Measurements from ENCODE around the gene SOCS7.

Gene SOCS7

GRCh38 chr17:38355251-38355650, 3.6 kb downstream of the SOCS7 start:
- no peaks in the 10 kb centered on the region for H3K36me3 ChIP-seq (ENCODE audit: control insufficient read depth, low read length)
- H3K9me3 ChIP-seq (ENCODE audit: control insufficient read depth, insufficient read depth, low read length): no peaks in the 10 kb centered on the region
- H3F3A ChIP-seq (ENCODE audit: control insufficient read depth, insufficient read depth): no peaks in the 10 kb centered on the region
- peaks cover 67% of the 10 kb centered on the region for H3K79me2 ChIP-seq (ENCODE audit: control insufficient read depth, low read length)
- TF ChIP-seq, protein P1, sequence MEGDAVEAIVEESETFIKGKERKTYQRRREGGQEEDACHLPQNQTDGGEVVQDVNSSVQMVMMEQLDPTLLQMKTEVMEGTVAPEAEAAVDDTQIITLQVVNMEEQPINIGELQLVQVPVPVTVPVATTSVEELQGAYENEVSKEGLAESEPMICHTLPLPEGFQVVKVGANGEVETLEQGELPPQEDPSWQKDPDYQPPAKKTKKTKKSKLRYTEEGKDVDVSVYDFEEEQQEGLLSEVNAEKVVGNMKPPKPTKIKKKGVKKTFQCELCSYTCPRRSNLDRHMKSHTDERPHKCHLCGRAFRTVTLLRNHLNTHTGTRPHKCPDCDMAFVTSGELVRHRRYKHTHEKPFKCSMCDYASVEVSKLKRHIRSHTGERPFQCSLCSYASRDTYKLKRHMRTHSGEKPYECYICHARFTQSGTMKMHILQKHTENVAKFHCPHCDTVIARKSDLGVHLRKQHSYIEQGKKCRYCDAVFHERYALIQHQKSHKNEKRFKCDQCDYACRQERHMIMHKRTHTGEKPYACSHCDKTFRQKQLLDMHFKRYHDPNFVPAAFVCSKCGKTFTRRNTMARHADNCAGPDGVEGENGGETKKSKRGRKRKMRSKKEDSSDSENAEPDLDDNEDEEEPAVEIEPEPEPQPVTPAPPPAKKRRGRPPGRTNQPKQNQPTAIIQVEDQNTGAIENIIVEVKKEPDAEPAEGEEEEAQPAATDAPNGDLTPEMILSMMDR (IDR thresholded peaks at IDR 0.05; ENCODE audit: low read depth, low read length, poor library complexity, severe bottlenecking): no peak
- no peak for TF ChIP-seq EZH2phosphoT487 (IDR thresholded peaks at IDR 0.05; ENCODE audit: borderline replicate concordance, low read length)
- no peak overlapping the region; the same call in 1 of the 2 replicates for H3K4me3 ChIP-seq (ENCODE audit: low read length)
- H4K20me1 ChIP-seq (ENCODE audit: control insufficient read depth, insufficient read depth, low read depth, low read length): peaks cover 5% of the 10 kb centered on the region
- H3K27me3 ChIP-seq (ENCODE audit: control insufficient read depth, low read length): no peaks in the 10 kb centered on the region
- H3K9me2 ChIP-seq (replicated peaks; ENCODE audit: control insufficient read depth, low read length): no peaks in the 10 kb centered on the region
- no peak overlapping the region for H3K27ac ChIP-seq (ENCODE audit: low read depth, low read length)
- H3K4me1 ChIP-seq (ENCODE audit: control insufficient read depth, low read length): peaks cover 38% of the 10 kb centered on the region
- H3K4me2 ChIP-seq (ENCODE audit: low read length): peak overlapping the region; percentile 79; the same call in 1 of the 2 replicates

- no peak overlapping the region for H3K27ac ChIP-seq (ENCODE audit: low read depth, low read length)
- peaks cover 30% of the 10 kb centered on the region for H3K4me1 ChIP-seq (ENCODE audit: control insufficient read depth, low read length)
- H3K9me3 ChIP-seq (ENCODE audit: control insufficient read depth, insufficient read depth, low read length): no peaks in the 10 kb centered on the region
- no peak overlapping the region for H3K4me2 ChIP-seq (ENCODE audit: low read length)
- H4K20me1 ChIP-seq (ENCODE audit: control insufficient read depth, insufficient read depth, low read depth, low read length): peaks cover 5% of the 10 kb centered on the region
- H3K27me3 ChIP-seq (ENCODE audit: control insufficient read depth, low read length): no peaks in the 10 kb centered on the region
- TF ChIP-seq, protein P1 (IDR thresholded peaks at IDR 0.05; ENCODE audit: low read depth, low read length, poor library complexity, severe bottlenecking): no peak
- no peak for TF ChIP-seq EZH2phosphoT487 (IDR thresholded peaks at IDR 0.05; ENCODE audit: borderline replicate concordance, low read length)
- peaks cover 3% of the 10 kb centered on the region; the same call in 1 of the 2 replicates for H3K36me3 ChIP-seq (ENCODE audit: control insufficient read depth, low read length)
- H3K9me2 ChIP-seq (replicated peaks; ENCODE audit: control insufficient read depth, low read length): no peaks in the 10 kb centered on the region
- peaks cover 60% of the 10 kb centered on the region for H3K79me2 ChIP-seq (ENCODE audit: control insufficient read depth, low read length)
- H3F3A ChIP-seq (ENCODE audit: control insufficient read depth, insufficient read depth): no peaks in the 10 kb centered on the region
- H3K4me3 ChIP-seq (ENCODE audit: low read length): no peak overlapping the region
Observed at GRCh38 chr17:38357486-38358123, 6.0 kb downstream of the SOCS7 start.

DNA sequence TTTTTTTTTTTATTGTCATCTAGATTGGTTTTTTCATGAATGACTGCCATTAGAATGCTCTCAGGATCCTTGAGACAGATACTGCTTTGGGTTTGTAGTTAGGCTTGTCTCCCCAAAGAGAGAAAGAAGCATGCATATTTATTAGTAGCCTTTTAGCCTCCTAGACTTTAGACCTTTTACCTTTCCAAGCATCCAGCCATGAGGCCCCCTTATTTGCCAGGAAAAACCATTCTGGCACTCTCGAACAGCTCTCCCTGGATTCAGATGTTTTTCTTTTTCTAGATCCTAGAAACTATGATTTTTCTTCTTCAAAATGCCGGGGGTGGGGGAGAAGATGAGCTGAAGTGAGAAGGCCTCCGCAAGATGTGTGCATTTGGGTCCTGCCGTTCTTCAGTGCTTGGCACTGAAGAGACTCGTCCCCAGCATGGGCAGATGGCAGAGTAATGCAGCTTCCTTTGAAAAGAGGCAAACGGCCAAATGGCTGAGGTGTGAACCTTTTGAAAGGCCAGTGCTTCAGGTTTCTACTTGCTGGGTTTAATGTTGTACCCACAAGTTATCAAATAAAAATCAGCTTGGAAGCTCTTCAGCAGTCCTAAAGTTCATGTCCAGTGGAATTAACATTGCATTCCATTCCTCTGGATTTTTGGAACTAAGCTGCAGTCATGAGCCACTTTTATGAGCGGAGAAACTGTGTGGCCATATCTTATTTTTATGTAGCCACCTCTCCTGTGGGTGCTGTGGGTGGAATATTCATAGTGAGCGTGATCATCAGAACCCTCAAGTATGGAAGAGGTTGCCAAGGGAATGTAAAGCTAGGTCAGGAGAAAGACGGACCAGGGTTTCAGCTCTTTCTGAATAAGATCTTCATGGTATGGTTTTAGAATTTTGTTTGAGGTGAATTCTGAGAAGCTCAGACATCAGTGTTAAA, 7.2 kb downstream of the SOCS7 start:
- H3K79me2 ChIP-seq (ENCODE audit: control insufficient read depth, low read length): peaks cover 48% of the 10 kb centered on the region
- H3K4me2 ChIP-seq (ENCODE audit: low read length): no peak overlapping the region
- H3K27me3 ChIP-seq (ENCODE audit: control insufficient read depth, low read length): no peaks in the 10 kb centered on the region
- no peak overlapping the region for H3K27ac ChIP-seq (ENCODE audit: low read depth, low read length)
- no peaks in the 10 kb centered on the region; the same call in 1 of the 2 replicates for H4K20me1 ChIP-seq (ENCODE audit: control insufficient read depth, insufficient read depth, low read depth, low read length)
- H3K36me3 ChIP-seq (ENCODE audit: control insufficient read depth, low read length): peaks cover 3% of the 10 kb centered on the region; the same call in 1 of the 2 replicates
- peaks cover 17% of the 10 kb centered on the region for H3K4me1 ChIP-seq (ENCODE audit: control insufficient read depth, low read length)
- no peak overlapping the region for H3K4me3 ChIP-seq (ENCODE audit: low read length)
- no peaks in the 10 kb centered on the region for H3K9me3 ChIP-seq (ENCODE audit: control insufficient read depth, insufficient read depth, low read length)
- H3F3A ChIP-seq (ENCODE audit: control insufficient read depth, insufficient read depth): no peaks in the 10 kb centered on the region
- TF ChIP-seq, protein P1 (IDR thresholded peaks at IDR 0.05; ENCODE audit: low read depth, low read length, poor library complexity, severe bottlenecking): no peak
- no peak for TF ChIP-seq EZH2phosphoT487 (IDR thresholded peaks at IDR 0.05; ENCODE audit: borderline replicate concordance, low read length)
- H3K9me2 ChIP-seq (replicated peaks; ENCODE audit: control insufficient read depth, low read length): no peaks in the 10 kb centered on the region
